ENCODE measurements around the gene NR4A1. TPM values are rescaled to one million over a fixed set of nuclear protein-coding genes. Genes with fewer than 3 reads are reported as not detected.

NR4A1 gene
- total and polyA plus RNA-seq, 9 of the 15 experiments (the other 6 are each of a cell fraction or from before 2014, with no cell fraction given), result 0.07 to 4.7 (median 1.9) TPM; not detected in 1

DNA sequence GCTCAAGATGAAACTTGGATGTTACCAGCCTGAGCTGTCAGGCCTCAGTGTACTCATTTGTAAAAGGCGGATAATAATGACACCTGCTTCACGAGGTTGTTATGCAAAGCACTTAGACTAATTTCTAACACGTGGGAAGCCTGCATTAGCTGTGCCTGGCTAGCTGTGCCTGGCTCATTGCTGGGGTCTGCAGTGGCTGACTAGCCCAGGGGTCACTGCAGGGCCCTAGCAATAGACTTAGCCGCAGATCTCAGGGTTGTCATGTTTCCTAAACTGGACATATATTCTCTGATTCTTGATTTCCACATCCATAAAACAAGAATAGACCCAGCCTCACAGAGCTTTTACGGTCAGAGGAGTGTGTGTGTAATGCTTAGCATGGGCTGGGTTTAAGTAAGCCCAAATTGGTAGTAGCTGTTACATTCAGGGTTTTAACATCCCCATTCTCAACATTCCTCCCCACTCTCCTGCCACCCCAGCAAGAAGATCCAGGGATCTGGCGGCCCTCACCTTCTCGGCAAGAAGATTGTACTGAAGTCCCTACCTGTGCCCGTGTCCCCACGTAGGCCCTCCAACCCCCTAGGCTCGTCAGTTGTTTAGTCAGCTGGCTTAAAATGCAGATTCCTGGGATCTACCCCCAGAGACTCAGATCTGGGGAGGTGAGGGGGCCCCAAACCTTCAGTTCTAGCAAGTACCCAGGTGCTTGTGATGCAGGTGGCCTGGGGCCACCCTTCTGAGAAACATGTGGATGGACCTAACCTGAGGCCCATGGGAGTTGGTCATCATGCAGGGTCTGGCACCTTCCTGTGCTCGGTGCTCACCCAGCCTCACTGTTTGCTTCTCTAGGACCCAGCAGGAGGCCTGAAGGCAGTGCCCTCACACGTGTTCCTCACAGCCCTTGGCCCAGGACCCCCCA lies 8.6 kb downstream of the NR4A1 start:
- Histone ChIP-seq H3K4me3 (no peak overlapping the region), H3K4me1 (replicated peaks in 1 of 2; ENCODE audit: control insufficient read depth in 2 of 2, insufficient read depth in 2 of 2, low read length in 2 of 2) (peaks cover 9 to 35% of the 10 kb centered on the region in 2 experiments; a peak in 4 of 5 replicates), H3K36me3 (ENCODE audit: control insufficient read depth, insufficient read depth, low read length) (no peaks in the 10 kb centered on the region), H3K79me2 (ENCODE audit: control insufficient read depth, insufficient read depth, low read length) (no peaks in the 10 kb centered on the region), H3K4me2 (ENCODE audit: insufficient read depth, low read length) (no peak overlapping the region), H3K9me1 (ENCODE audit: control insufficient read depth, insufficient read depth, low read length) (no peaks in the 10 kb centered on the region), H3K9ac (ENCODE audit: insufficient read depth in 1 of 2, low read depth in 2 of 2, low read length in 2 of 2) (no peak overlapping the region), H3K27ac (ENCODE audit: extremely low read depth, low read depth, low read length) (no peak overlapping the region), H3K27me3 (ENCODE audit: control insufficient read depth in 2 of 2, insufficient read depth in 2 of 2, low read length in 2 of 2) (peaks cover 0 to 16% of the 10 kb centered on the region in 2 experiments; a peak in 3 of 5 replicates), H4K20me1 (replicated peaks; ENCODE audit: control insufficient read depth, insufficient read depth, low read length) (no peaks in the 10 kb centered on the region), H3K9me3 (replicated peaks; ENCODE audit: control insufficient read depth, insufficient read depth, low read depth, low read length) (no peaks in the 10 kb centered on the region), H2AFZ (ENCODE audit: low read depth, low read length) (no peak overlapping the region)
- DNase-seq (ENCODE audit: extremely low read depth in 1 of 4, low spot score in 3 of 4) (no peak), FAIRE-seq (peak; percentile 32), ATAC-seq (no peak)
- ChIA-PET POLR2A (interaction anchor here (0.5 to 1.6 kb wide), 5 partner anchors 9 to 1355 kb away, joined by 3 to 6 read pairs (median 3); no protein-coding TSS in a partner anchor), CTCF (ENCODE audit: low intra/inter-chr PET ratio) (no interaction called here)
- intact Hi-C loops (cut with micrococcal nuclease), result no loop called here
- in situ Hi-C loops (cut with MboI), result no loop called here
- TF ChIP-seq NR4A1 (CRISPR knock-in tag; IDR thresholded peaks at IDR 0.05) (peak; percentile 41; the same call in 1 of the 2 replicates), NR4A1 (tag; IDR thresholded peaks at IDR 0.05) (no peak)
- TF ChIP-seq, protein P1, sequence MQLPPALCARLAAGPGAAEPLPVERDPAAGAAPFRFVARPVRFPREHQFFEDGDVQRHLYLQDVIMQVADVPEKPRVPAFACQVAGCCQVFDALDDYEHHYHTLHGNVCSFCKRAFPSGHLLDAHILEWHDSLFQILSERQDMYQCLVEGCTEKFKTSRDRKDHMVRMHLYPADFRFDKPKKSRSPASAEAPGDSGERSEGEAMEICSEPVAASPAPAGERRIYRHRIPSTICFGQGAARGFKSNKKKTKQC (CRISPR knock-in tag; IDR thresholded peaks at IDR 0.05), result no peak
- WGBS (ENCODE audit: insufficient coverage, low coverage, missing lambda C conversion rate), result 43% methylated on average over 10 of the region's 12 CpGs
- BruUV-seq (replicated peaks), result no TSS peak

Measured in K562 (cell line).